Heart left ventricle (tissue), 13 donors: ENCODE results near the gene MBD3L3.

ENCODE experiments used
- POLR2A ChIP-seq, 2 donors: fragments of 450-650 bp; IDR thresholded peaks; one replicate each; pipeline ENCODE4 v1.6.1; 2017; ENCODE audit warnings: antibody characterized with exemption in 2 of 2, mild to moderate bottlenecking in 2 of 2, moderate library complexity in 2 of 2
- TF ChIP-seq, protein P1 (sequence below), 12 donors: fragments of 200-600 bp; sonication (generic) in 4 of 12; IDR thresholded peaks; one replicate each; pipeline versions ENCODE4 v1.5.0 to v1.8.0; 2018 to 2022; ENCODE audit warnings: antibody characterized with exemption in 12 of 12, mild to moderate bottlenecking in 5 of 12
- donor health status: ischemic (EF 13 %, LVEDD 7.1; RV severe dilation, severe dysfunction).
- donor health status: DM: no; HTN: yes; CAD: no.
- donor health status: DM: no; HTN: no; CAD: no.
- donor health status: ischemic (EF 25% LVEDD 6.9; RV normal size, moderate dysfunction).
- donor health status: ischemic (EF 25% LVEDD 5.7; RV mildly dilated, moderate dysfunction).
- donor health status: ischemic (EF 35%, LVEDD 5.7; RV mildly dilated, moderate dysfunction).
- donor health status: nonischemic (EF 11% LVEDD 7.7; RV severe dilation, severe dysfunction).
- donor health status: DM: yes; HTN: yes; CAD: no.
- donor health status: PGD.
- donor health status: ischemic (EF 29% LVEDD 5.4; RV normal size, mild dysfunction).
- donor health status: nonischemic (EF 23%, LVEDD 6.1; RV moderate dilation, normal function).

DNA sequence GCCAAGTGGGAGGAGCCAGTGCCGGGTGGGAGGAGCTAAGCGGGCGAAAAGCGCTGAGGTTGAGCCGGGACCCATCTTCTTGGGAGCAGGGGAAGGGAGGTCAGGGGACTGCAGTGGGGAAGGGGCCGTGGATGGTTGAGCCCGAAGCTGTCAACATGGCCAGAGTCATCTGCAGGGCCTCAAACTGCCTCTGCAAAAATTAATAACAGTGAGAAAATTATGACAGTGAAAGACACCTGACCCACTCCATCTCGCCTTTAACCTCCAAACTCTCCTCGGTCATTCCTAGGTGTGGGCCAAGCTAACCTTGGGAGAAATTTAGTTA, 41.1 kb upstream of the MBD3L3 start:
- no peak for TF ChIP-seq POLR2A (IDR thresholded peaks at IDR 0.05)
- TF ChIP-seq, protein P1, sequence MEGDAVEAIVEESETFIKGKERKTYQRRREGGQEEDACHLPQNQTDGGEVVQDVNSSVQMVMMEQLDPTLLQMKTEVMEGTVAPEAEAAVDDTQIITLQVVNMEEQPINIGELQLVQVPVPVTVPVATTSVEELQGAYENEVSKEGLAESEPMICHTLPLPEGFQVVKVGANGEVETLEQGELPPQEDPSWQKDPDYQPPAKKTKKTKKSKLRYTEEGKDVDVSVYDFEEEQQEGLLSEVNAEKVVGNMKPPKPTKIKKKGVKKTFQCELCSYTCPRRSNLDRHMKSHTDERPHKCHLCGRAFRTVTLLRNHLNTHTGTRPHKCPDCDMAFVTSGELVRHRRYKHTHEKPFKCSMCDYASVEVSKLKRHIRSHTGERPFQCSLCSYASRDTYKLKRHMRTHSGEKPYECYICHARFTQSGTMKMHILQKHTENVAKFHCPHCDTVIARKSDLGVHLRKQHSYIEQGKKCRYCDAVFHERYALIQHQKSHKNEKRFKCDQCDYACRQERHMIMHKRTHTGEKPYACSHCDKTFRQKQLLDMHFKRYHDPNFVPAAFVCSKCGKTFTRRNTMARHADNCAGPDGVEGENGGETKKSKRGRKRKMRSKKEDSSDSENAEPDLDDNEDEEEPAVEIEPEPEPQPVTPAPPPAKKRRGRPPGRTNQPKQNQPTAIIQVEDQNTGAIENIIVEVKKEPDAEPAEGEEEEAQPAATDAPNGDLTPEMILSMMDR (IDR thresholded peaks at IDR 0.05), result no peak
